Endothelial cell of umbilical vein (primary cell): Measurements from ENCODE around the gene FOXP1.

ENCODE experiments used
- CTCF ChIP-seq, 2 donors: IDR thresholded peaks; 1 replicate in 1 of 2; 2 replicates in 1 of 2; pipeline ENCODE4 v1.5.1; 2011; ENCODE audit warnings: low read length in 2 of 2, mild to moderate bottlenecking in 2 of 2, moderate library complexity in 2 of 2, control low read depth in 1 of 2, inconsistent platforms in 1 of 2, low read depth in 1 of 2; ENCODE audit not compliant: insufficient read depth in 1 of 2; ENCODE audit errors: extremely low read depth in 1 of 2
- EZH2 ChIP-seq: IDR thresholded peaks from 2 replicates; pipeline ENCODE4 v1.6.1; 2012; ENCODE audit warnings: borderline replicate concordance, low read depth, mild to moderate bottlenecking, moderate library complexity, low read length, inconsistent platforms; ENCODE audit not compliant: severe bottlenecking
- JUN ChIP-seq: IDR thresholded peaks from 2 replicates; pipeline ENCODE4 v1.6.1; 2011; ENCODE audit warnings: borderline replicate concordance, low read depth; ENCODE audit not compliant: insufficient read length, insufficient read depth
- POLR2A ChIP-seq: IDR thresholded peaks from 2 replicates; pipeline ENCODE4 v1.6.1; 2012; ENCODE audit warnings: low read depth, mild to moderate bottlenecking, control low read depth, low read length

DNA sequence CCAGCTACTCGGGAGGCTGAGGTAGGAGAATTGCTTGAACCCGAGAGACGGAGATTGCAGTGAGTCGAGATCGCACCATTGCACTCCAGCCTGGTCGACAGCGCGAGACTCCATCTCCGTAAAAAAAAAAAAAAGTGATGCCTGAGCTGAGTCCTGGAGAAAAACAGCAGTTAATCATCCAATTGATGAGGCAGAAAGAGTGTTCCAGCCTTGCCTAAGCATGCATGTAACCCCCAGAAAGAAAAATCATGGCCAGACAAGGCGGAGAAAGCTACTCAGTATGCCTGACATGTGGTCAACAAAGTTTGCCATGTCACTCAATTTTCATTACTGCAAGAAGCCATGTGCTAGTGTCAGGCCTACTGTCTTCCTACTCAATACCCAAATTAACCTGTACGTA is 678.0 kb downstream of the FOXP1 start:
- TF ChIP-seq JUN (no peak), CTCF (IDR thresholded peaks at IDR 0.05; ENCODE audit: extremely low read depth in 1 of 2, insufficient read depth in 1 of 2, low read depth in 1 of 2, low read length in 2 of 2) (no peak), EZH2 (no peak), POLR2A (no peak)
